Hematopoietic multipotent progenitor cell treated with erythropoietin and hydrocortisone succinate and interleukin-3 and kit ligand, for 15 days (in vitro differentiated cells): ENCODE data around the gene RNF121.

Experiments
- DNase-seq: peaks from one replicate; pipeline ENCODE4 v3.0.0-alpha.2; 2015; ENCODE audit warnings: low spot score

RNF121 gene

DNA sequence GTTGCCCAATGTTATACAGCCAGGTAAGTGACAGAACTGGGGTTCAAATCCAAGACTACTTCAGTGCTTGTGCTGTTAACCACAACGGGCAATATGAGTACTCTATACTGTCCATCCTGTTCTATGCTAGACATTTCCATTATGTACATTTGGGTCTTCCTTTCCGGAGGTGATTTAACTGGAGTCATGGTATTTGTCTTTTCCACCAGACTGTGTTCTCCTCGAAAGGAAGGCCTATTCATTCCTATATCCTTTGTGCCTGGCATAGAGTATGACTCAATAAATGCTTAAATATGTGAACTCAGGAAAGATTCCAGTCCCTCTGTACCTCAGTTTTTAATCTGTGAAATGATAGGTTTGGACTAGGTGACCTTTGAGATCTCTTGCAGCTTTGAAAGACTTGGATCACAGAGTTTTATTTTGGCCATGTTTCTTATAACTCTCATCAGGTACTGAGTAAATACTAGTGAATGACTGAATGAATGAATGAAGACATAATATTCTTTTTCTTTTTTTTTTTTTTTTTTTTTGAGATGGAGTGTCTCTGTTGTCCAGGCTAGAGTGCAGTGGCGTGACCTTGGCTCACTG lies 6.6 kb downstream of the RNF121 start:
- no peak for DNase-seq

DNA sequence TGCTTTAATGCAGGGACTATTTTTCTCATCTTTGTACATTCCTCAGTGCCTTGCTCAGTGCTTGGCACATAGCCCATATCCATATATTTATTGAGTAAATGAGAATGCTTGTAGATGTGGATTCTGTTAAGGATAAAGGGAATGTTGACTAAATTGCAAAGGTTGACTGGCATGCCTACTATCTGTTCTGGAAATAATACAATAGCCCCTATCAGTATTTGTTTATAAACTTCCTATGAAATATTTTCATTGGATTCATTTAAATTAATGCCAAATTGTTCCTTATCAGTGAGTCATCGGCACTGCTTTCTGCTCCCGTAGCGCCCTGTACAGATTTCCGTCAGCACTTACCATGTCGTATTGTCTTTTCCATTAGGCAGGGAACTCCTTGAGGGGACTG lies 8.0 kb downstream of the RNF121 start:
- DNase-seq = no peak

DNA sequence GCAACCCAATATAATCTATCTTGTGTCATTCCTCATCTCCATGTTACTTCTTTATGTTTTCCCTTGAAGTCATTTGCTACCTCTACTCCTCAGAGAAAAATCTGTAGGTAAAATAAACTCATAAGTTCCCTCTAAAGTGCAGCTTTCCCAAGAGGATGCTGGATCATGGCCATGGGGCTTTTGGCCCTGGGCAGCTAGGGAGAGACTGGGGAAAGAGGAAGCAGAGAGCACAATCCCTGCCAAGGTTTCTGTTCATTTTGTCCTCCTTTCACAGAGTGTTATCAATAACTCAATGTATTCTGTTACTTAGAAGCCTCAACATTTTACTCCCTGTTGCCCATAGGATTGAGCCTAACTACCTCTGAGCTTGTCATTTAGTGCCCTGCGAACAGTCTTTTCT lies 9.0 kb downstream of the RNF121 start:
- DNase-seq = no peak

DNA sequence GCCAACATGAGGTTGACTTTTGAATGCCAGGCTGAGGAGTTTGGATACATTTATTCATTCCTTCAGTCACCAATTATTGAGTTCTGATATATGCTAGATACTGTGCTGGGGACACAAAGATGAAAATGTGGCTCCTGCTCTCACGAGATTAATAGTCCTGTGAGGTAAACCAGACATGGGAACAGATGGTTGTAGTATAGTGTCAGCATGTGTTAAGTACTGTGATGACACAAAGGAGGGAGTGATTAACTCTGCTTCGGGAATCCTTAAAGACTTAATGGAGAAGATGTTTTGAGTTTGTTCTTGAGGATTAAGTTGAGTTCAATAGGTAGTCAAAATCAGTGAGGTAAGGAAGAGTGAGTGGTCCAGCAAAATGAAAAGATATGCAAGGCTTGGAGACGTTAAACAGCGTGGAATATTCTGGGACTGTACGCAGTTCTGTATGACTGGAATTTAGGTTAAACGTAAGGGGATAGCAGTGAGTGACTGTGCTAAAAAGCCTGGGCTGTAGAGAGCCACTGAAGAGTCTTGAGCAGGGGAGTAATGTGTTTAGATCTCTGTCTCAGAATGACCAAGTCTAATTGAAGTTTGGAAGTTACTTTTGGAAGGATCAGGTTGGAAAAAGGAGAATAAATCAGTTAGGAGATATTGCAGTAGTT lies 11.8 kb downstream of the RNF121 start:
- no peak for DNase-seq

DNA sequence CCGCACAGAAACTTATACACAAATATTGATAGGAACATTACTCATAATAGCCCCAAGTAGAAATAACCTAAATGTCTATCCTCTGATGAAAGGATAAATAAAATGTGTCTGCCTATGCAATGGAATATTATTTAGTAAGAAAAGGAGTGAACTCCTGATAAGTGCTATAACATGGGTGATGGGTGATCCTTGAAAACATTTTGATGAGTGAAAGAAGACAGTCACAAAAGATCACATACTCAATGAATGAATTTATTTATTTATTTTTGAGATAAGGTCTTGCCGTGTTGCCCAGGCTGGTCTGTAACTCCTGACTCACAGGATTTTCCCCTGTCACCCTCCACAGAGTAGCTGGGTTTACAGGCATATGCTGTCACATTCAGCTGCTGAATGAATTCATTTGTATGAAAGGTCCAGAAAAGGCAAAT lies 17.3 kb downstream of the RNF121 start:
- peak; percentile 34 for DNase-seq

DNA sequence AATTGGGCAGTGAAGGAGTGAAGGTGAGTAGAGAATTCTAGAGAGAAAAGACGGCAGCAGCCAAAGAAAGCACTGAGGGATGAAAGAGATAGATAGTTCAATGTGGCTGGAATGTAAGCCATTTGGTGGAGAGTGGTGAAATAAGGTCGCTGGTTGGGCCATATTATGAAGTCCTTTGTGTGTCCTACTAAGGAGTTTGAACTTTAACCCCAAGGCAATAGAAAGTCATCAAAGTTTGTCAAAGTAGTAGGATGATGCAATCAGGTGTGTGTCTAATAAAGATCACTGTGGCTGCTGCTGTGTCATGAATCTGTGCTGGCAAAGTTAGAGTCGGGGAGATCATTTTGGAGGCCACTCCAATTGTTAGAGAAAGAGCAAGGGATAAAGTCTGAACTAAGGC lies 18.7 kb downstream of the RNF121 start:
- DNase-seq = peak; percentile 32

DNA sequence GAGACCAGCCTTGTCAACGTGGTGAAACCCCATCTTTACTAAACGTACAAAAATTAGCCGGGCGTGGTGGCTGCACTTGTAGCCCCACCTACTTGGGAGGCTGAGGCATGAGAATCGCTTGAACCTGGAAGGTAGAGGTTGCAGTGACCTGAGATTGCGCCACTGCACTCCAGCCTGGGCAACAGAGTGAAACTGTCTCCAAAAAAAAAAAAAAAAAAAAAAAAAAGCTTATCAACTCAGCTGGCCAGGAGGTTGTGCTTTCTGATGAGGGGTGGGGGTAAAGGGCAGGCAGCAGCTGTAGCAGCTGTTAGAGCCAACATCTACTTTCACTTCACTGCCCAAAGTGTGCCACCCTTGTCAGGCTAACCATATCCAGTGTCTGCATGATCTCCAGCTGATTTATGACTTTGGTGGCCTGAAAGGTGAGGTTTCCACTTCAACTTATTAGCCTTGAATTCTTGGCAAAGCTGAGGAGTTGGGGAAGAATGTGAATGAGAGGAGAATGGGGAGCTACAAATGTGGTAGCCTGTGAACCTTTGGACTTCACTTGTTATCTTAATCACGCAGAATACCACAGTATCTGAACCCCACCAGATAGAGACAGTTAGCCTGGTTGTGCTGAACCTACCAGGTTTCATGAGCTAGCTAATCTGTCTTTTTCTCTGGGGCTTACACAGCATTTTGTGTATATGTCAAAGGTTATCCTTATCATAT lies 19.6 kb downstream of the RNF121 start:
- DNase-seq = peak; percentile 73

DNA sequence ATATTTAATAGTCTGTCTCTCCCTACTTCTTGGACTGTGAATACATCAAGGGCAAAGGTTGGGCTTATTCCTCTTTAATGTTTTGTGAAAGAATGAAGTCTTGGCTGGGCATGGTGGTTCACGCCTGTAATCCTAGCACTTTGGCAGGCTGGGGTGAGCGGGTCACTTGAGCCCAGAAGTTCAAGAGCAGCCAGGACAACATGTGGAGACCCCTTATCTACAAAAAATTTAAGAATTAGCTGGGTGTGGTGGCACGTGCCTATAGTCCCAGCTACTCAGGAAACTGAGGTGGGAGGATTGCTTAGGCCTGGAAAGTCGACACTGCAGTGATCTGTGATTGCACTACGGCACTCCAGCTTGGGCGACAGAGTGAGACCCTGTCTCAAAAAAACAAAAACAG lies 20.2 kb downstream of the RNF121 start:
- DNase-seq = no peak

DNA sequence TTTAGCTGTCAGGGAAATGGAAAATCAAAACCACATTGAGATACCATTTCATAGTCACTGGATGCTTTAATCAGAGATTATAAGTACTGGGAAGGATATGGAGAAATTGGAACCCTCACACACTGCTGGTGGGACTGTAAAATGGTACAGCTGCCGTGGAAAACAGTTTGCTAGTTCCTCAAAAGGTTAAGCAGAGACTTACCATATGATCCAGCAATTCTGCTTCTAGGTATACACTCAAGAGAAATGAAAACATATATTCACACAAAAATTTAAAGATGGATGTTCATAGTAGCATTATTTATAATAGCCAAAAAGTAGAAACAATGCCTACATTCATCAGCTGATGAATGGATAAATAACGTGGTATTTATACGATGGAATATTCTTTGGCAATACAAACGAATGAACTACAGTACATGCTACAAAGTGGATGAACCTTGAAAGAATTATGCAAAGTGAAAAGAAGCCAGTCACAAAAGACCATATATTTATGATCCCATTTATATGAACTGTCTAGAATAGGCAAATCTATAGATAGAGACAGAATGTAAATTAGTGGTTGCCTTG lies 23.0 kb downstream of the RNF121 start:
- no peak for DNase-seq

DNA sequence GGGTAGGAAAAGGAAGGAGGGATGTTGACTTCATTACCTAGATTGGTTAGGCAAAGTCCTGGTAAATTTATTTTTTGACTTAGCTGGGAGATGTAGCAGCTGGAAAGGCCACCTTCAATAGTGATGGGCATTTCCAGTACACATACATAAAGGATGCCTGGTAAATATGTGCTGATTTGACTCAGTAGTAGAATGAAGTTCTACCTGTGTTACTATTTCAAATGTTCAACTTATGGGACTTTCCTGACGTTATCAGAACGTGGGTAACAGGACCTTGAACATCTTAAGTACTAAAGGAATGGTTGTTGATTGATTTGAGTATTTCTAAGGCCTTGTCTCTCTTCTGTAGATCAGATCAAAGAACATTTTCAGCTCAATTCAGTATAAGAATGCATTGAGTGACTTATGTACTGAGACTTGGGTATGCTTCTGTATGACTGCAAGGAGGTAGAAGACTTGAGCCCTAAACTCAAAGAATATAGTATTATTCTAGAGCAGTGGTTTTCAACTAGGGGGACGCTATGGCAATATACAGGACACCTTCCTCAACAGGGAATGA lies 27.1 kb downstream of the RNF121 start:
- DNase-seq = no peak

DNA sequence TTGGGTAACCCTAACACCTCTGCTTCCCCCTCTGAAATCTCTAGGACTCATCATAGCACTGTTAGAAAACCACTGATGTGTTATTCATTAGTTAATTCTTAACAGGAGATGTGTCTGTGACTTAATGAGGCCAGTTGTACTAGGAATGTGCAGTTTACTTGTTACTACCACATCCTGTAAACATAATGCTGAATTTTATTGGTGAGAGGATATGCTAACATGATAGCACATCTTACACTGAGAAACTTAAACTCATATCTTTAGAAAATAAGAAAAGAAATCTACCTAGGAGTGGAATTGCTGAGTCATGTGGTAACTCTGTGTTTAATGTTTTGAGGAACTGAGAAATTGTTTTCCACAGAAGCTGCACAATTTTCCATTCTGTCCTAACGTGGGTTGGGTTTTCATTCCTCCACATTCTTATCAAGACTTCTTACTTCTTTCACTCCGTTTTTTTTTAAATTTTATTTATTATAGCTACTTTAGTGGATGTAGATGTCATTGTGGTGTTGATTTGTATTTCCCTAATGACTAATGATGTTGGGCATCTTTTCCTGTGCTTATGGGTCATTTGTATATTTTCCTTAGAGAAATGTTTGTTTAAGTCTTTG lies 33.7 kb downstream of the RNF121 start:
- no peak for DNase-seq

DNA sequence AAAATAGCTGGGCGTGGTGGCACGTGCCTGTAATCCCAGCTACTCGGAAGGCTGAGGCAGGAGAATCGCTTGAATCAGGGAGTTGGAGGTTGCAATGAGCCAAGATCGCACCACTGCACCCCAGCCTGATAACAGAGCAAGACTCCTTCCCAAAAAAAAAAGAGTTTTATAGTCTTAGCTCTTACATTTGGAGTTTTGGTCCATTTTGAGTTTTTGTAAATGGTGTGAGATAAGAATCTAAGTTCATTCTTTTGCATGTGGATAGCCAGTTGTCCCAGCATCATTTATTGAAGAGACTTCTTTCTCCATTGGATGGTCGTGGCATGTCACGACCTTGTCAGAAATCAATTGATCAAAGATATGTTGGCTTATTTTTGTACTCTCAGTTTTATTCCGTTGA lies 34.6 kb downstream of the RNF121 start:
- DNase-seq = no peak

DNA sequence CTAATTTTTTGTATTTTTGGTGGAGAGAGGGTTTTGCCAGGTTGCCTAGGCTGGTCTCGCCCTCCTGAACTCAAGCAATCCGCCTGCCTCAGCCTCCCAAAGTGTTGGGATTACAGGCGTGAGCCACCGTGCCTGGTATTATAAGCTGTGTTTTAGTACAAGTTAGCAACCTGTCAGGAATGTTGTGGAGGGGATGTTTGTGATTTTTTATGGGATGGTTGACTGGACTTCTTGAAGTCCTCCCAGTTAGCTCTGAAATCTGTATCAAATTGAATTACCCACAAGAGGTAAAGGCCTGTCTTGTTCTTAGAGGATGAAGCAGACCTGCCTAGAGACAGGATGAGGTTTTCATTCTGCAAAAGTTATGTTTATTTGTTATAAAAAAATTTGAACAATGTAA lies 35.8 kb downstream of the RNF121 start:
- DNase-seq = no peak

DNA sequence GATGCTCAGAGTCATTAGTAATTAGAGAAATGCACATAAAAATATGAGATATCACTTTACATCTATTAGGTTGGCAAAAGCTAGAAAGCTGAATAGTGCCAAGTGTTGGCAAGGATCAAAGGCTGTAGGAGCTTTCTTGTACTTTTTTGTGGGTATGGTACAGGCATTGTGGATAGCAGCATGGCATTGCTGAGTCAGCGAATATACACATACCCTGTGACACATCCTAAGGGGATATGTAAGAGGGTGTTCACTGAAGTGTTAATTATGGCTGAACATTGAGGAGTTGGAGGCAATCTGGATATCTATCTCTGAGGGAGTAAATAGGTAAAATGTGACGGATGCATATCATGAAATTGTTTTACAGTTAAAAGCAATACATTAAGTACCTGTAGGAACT lies 42.8 kb downstream of the RNF121 start:
- no peak for DNase-seq

DNA sequence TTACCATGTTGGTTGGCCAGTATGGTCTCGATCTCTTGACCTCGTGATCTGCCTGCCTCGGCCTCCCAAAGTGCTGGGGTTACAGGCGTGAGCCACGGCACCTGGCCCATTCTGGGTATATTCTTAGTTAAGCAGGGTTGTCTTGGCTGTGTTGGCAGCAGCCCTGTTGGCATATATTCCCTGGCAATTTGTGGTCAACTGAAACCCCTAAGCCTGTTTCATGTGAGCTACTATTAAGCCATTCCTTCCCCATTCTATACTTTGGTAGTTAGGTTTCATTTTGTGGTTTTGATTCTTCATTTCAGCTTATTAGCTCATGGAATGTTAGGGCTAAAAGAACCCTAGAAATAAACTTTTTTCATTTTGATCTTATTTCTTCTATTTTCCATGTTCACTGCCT lies 47.7 kb downstream of the RNF121 start:
- no peak for DNase-seq

DNA sequence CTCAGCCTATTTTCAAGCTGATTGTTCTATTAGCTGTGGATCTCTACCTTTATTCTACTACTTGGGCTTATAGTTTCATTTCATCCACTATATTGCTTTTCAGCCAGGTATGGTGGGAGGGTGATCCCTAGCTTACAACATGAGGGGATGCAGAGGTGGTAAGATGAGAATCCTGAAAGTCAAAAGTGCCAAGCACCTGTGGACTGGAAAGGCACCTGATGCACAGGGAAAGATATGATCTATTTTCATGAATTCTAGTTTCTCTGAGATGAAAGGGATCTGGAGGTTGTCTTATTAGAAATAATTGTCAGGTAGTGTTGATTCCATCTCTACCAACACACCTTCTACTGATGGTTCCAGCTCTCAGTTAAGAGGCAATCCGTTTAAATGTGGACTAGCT lies 48.2 kb downstream of the RNF121 start:
- no peak for DNase-seq

DNA sequence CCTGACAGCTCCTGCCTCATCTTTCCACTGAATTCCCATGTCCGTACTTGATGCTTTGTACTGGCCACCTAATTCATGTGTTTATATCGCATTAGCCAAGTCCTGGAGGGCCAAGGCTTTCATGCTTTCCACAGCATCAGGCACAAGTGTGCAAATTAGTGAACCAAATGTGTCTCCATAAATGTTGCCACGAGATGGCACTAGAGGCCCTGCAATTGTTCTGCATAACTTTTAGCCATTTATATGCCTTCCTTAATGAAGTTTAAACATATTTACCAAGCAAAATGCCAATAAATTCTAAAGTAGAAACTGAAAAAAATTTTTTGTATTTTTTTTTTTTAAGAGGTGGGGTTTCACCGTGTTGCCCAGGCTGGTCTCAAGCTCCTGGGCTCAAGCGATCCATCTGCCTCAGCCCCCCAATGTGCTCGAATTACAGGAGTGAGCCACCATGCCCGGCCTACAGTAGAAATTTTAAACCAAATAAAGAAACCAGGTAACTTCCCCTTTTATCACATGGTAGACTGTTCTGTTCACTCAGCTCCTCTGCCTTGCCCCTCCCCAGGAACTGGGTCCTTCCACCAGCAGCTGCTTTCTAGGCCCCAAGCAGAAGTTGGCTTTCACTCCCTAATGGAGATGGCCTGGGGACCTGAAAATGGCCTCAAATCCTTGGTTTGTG lies 49.0 kb downstream of the RNF121 start:
- DNase-seq = peak; percentile 78

DNA sequence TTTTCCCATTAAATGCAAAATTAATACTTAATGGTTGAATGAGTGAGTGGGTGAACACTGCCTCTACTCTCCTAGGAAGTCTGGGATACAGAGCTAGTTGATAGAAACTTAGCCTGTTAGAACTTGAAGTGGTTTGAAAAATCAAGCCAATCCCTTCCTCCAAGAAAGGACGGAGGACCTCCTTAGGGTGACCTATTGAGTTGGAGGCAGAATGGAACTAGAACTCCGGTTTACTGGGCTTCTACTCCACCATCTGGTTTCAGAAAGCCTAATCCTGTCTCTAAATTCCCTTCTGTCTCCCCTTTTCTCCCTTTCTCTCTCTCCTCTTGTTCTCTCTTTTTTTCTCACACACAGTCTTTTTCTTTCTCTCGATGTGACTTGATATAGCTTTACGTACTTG lies 50.2 kb downstream of the RNF121 start:
- no peak for DNase-seq

DNA sequence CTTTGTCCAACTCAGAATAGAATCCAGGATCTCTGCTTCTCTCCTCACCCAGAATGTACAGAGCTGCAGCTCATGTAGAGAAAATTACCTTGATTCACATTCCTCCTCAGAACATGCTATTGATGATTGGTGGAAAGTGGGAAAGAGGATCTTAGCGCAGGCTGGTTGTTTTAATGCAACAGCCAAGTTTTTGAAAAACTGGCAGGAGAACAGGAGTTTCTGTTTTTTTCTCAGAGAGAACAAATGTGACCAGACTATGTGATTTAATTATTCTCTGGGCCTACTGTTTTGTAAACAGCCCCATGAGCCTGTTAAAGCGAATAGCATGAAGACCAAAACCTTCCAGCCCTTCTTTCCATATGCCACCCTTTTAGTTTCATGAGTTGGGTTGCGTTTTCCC lies 50.8 kb downstream of the RNF121 start:
- no peak for DNase-seq

DNA sequence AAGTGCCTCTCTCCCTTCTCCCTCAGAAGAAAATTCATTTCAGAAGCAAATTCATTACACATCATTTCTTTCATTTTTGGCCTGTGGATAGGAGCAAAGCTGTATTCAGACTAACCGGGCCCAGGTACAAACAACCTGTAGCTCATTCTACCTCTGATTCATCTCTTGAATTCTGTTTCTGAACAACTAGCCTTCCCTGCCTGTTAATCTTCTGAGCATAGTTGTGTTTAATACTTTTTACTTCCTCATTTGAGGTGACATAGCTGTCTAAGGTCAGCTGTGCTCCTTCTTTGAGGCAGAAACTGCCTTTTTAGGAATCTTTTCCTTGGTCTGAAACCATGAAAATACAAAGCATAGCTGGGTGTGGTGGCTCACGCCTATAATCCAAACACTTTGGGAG lies 57.3 kb downstream of the RNF121 start:
- DNase-seq = no peak

DNA sequence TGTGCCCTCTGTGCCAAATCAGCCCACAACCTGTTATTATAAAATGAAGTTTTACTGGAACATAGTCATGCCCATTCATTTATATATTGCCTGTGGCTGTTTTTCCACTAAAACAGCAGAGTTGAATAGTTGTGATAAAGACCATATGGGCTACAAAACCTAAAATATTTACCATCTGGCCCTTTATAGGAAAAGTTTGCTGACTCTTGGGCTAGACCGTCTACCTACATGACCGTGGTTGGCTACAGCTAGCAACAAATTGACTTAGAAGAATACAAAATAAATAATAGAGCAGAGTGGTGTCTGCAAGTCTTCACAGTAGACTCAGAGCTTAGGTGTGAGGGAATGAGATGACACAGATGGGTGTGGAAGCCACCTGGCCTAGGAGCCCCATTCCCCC lies 58.7 kb downstream of the RNF121 start:
- no peak for DNase-seq

DNA sequence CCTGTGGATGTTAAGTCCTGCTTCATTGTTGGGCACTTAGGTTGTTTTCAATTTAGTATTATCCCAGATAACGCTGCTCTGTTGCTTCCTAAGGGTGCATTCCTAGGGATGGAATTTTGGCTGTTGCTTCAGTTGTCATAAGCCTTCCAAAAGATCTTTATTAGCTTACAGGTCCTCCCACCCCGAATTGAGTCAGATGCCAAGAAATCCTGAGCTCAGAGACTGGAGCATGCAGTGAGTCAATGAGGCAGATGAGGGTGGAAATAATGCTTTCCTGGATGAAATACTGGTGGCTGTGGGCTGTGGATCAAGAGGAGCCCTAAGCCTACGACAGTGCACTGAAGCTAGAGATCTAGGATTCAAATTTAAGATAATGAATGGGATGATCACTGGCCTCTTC lies 59.2 kb downstream of the RNF121 start:
- DNase-seq = no peak
